NK-92 treated with Interleukin-12 subunit alpha and Interleukin-12 subunit beta, amount 100 ng/mL, for 24 hours (cell line): ENCODE results near the gene EFL1.
"Not testable (repeated sequence)": the region's sequence is repeated elsewhere in the genome, so short reads cannot be mapped to it uniquely, and the experiment has no call there.

ENCODE experiments used
- DNase-seq: peaks from one replicate; lab custom pipeline; 2025; lab: John Stamatoyannopoulos, UW

The EFL1 gene

GRCh38 chr15:82197733-82198594 lies 64.6 kb downstream of the EFL1 start:
- peak; percentile 21 for DNase-seq

DNA sequence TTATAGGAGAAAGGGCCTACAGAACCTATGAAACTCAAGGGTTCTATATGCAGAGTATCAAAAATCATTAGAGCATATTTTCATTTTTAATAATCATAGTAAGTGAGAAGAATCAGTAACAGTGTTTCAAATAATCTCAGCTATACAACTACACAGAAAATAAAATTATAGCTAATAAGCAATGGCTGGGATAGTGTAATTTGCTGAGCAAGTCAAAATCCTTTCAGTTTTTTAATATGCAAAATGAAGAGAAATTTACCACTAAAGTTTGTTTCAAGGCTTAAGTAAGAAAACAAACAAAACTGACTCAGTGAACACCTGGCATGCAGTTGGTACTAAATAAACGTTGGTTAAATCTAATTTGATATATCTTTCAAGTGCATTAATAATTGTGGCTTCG lies 66.2 kb downstream of the EFL1 start:
- DNase-seq: no peak

GRCh38 chr15:82195818-82196217 lies 66.7 kb downstream of the EFL1 start:
- DNase-seq: not testable (repeated sequence)

DNA sequence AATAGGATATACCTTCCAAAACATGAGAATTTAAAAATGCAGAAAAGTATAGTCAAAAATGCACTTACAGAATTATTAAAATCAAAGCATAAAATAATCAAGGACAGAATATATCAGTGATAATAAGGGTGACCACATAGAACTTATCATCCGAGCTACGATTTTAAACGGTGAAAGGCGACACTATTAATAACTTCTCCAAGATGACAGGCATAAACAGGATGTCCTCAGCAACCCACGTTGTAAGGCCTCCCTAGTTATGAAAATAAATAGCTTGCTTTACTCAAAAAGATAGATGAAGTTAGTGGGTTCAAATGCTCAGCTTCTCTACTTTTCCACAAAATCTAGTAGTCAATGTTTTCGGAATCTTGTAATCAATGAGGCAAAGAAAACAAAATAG lies 68.0 kb downstream of the EFL1 start:
- DNase-seq: not testable (repeated sequence)

DNA sequence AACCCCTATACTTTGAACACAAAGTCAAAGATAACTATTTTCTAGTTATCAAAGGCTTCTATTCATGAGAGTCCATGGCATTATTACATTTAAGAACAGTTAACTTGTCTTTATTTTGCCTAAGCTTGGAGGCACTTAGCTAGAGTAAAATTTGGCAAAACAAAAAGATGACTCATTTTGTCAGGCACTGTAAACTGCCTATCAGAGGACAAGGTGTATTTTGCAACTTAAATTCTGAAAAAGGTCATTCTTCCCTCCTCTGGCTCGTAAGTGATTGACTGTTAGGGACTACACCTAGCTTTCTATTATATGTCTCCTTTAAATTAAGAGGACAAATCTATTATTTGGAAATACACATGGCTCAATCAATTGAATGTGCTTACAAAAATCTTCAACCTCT lies 69.1 kb downstream of the EFL1 start:
- DNase-seq: not testable (repeated sequence)

- DNase-seq: not testable (repeated sequence)
Measured at GRCh38 chr15:82192394-82192793, 70.1 kb downstream of the EFL1 start.

GRCh38 chr15:82186719-82187406 lies 75.7 kb downstream of the EFL1 start:
- DNase-seq: no peak

DNA sequence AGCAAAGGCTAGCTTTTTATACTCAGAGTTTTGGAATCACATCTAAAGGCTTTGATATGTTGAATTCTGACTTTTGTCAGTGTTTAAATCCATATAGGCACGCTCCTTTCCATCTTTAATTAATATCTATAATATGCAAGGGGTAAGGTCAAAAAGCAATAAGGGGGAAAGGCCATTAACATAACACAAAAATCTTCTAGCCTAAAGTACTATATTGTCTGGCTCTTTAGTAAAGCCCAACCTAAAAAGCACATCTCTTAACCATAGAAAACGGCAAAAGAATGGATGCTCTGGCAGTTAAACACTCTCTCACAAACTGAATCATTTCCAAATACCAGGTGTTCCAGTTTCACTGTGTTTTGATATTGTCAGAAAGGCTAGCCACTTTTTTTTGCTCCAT lies 76.4 kb downstream of the EFL1 start:
- no peak for DNase-seq

DNA sequence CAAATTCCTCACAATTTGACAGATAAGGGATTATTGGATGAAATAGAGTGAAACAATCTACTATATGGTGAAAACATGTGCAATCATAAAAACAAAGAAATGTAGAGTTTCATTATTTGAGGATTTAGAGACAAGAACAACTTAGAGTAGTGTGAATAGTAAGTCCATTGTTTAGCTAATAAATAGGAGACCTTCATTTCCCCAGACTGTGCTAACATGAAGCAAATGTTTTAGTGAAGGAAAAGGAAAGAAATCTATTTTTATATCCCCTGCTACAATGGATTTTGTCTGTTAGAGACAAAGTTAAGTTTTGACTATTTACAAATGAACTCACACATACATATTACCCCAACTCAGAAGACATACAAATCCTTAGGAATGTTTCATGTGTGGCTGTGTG lies 77.8 kb downstream of the EFL1 start:
- no peak for DNase-seq

GRCh38 chr15:82184355-82184754 lies 78.2 kb downstream of the EFL1 start:
- DNase-seq: no peak

DNA sequence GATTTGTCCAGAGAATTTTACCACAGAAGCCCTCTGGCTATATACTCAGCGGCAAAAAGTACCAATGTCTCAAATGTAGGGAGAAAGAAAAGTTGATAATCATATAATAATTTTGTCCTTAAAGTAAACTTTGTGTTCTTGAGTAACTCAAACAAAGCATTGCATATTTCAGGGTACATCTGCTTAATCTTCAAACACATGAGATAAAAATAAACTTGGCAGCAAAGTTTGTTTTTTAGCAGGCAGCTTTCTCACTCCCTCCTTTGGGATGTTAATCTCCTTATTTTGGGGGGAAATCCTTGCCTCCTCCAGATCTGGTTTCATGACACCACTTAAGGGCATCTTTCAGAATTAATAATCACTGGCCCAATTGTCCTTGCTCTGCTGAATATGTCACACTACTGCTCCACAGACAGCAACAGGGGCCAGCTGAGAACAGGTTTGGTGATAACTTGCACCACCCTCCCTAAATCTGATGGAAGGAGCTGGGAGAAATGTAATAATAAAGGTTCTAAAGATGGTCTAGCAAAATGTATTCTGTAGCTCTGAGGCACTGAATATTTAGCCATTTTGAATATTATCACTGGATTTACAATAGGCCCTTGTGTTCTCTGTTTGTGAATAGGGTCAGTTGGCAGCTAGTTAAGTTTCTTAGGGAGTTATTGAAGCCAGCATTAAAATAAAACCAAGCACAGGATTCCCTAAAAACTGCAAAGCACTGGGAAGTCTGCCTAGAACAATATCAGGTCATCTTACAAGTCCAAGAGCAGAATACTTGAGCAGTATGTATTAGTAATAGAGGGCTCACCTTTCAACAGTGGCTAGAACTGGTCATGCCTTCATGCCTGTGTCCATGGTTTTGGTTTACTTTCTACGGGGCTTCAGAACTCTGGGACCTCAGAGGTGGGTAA lies 79.2 kb downstream of the EFL1 start:
- no peak for DNase-seq

GRCh38 chr15:82181371-82181770 lies 81.2 kb downstream of the EFL1 start:
- DNase-seq: no peak

DNA sequence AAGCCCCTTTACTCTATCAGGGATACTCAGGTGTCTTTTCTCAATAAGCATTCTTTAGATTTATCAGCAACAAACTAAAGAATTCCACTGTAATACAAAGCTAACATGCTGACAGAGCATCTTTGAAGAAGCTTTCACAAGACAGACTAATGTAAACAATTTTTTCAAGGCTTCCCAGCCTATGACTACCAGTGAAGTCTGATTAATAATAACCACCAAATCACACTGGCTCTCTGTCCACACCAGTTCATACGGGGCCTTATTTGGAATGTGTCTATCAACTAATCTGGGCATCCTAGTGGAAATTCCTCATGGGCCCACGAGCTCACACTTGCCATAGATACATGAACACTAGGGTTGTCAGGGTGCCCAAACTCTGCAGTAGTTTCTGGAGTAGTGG lies 84.5 kb downstream of the EFL1 start:
- DNase-seq: no peak

DNA sequence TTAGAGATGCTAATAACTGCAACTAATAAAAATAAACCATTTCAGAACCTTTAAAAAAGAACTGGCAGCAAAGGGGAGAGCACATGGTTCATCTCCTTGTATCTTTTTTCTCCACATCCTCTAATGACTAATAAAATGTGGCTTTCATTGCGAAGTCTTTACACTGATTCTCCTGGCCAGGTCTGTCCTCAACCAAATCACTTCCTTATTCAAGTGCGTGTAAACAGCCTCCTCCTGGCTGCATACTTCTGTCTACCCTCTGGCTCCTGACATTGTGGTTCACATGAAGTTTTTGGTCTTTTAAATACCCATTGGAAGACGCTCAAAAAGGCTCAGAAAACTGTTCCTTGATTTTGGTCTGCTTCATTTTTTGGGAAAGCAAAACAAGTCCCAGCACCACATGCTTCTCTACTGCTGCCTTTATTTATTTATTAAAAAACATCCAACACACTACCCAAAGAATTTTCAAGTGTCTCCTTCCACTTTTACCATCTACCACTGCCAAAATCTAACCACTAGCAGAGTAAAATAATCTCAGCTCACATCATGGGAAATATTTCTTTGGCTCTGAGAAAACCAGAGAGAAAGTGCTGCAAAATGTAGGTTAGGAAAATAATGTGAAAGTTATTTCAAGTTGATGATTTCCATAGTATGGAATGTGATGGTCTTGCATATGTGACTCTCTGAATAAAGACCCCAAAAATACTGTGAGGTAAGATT lies 85.1 kb downstream of the EFL1 start:
- no peak for DNase-seq

DNA sequence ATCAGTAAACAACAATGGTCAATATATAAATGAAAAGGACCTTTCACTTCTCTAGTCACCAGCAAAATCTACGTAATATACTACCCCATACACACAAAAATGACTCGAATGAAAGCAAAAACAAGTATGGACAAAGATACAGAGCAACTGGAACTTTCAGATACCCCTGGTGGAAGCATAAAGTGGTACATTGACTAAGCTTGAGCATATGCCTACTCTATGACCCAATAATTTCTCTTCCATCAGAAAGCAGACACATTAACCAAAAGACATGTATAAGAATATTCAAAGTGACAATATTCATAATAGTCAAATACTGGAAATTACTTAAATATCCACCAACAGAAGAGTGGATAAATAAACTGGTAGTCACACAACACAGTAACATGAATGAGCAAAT lies 86.0 kb downstream of the EFL1 start:
- no peak for DNase-seq

- DNase-seq: no peak
Measured at GRCh38 chr15:82174471-82175235, 87.9 kb downstream of the EFL1 start.

DNA sequence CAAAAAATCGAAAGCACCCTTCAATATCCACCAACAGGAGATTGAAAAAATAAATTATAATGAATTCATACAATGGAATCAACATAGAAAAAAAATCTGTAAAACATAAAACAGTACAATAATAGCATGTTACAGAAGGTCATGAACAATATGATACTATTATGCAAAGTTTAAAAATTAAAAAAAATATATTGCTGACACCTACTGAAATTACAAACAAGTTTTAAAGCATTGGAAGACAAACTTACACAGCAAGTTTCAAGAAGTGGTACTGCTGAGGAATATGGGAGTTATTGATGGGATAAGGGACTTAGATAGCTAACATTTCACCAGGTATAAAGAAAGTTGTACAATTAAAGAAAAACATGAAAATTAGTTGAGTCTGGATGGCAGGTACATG lies 89.4 kb downstream of the EFL1 start:
- no peak for DNase-seq

DNA sequence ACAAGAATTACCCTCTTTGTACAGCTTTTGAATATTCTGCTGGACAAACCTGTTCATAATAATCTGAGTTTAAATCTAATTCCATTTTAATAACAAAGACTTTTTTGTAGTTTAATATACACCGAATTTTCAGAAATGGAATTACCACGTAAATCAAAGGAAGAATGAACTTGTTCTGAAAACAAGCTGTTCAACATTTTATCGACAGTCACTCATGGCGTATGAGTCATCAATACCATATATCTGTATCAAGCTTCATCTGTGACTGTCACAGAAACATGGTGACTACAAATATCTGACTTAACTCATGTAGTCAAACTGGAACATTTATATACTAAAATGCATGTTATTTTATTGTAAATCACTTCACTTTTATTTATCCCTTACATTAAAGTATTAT lies 90.0 kb downstream of the EFL1 start:
- no peak for DNase-seq

DNA sequence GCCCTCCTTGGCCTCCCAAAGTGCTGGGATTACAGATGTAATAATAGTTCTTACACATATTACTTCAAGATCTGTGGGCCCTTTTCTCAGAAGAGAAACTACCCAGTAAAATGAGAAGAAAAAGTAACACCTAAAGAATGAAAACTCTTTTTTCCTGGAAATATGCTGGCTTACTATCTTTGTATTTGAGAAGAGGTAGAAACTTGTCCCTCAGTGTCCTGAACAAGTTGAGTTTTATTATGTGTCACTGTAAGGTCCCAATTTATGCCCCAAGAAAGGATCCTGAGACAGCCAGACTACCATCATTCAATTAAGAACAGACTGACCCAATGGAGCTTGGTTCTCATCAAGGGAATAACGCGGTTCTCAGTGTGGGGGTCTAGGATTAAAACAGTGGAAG lies 93.8 kb downstream of the EFL1 start:
- DNase-seq: no peak

DNA sequence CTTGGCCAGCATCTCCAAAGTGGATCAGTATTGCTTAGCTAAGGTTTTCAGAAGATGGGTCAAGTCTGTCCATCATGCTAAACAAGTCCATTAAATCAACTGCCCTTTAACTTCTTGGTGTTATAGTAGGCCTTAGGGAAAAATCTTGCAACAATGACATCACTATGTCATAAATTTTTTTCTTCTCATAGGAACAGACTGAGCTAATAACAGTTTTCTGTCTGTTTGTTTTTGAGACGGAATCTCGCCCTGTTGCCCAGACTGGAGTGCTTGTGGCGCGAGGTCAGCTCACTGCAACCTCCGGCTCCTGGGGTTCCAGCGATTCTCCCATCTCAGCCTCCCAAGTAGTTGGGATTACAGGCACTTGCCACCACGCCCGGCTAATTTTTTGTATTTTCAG lies 94.2 kb downstream of the EFL1 start:
- no peak for DNase-seq

DNA sequence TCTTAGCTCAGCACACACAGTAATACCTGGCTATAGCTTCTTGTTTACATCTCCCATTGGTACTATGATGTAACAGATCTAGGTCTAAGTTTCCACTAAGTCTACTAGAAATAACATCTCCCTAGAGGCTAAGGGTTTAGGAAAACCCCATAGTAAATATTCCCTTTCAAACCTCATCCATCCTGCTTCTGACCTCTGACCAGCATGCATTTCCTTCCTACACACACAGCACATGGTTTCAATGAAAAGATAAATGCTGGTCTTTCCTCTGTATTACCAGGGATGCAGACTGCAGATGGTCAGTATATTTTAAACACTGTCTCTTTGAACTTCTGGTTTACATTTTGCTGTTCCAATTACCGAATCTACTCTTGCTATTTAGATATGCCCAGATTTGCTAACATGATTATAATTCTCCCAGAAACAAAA lies 96.6 kb downstream of the EFL1 start:
- DNase-seq: no peak
